Measurements from ENCODE around the gene DGUOK.
A peak's percentile ranks its signal among the peaks of the same experiment; 100 is the strongest.

DGUOK gene

GRCh38 chr2:73892631-73893329 lies 33.9 kb upstream of the DGUOK start, which contains the start of gene ACTG2:
TSS of gene ACTG2 (plus strand) at chr2:73893008. CDS start at chr2:73901312, 8,304 bp downstream.
- H3K27ac ChIP-seq (ENCODE audit: low read depth, low read length), result peak within 1 kb of the TSS; percentile 31; the same call in 1 of the 2 replicates
- peaks cover 11% of the 10 kb centered on the region for H3K4me1 ChIP-seq (ENCODE audit: control insufficient read depth, insufficient read depth, low read length)
- H3K4me3 ChIP-seq (ENCODE audit: low read depth, low read length), result peak within 1 kb of the TSS; percentile 17; the same call in 1 of the 2 replicates
- H3K9ac ChIP-seq (ENCODE audit: low read length), result peak within 1 kb of the TSS; percentile 63
- H3K36me3 ChIP-seq (ENCODE audit: control insufficient read depth, insufficient read depth, low read length), result no peaks in the 10 kb centered on the region
- no peaks in the 10 kb centered on the region for H3K27me3 ChIP-seq (ENCODE audit: control insufficient read depth, insufficient read depth, low read length)
- H3K9me3 ChIP-seq (ENCODE audit: control insufficient read depth, insufficient read depth, low read depth, low read length), result no peaks in the 10 kb centered on the region

GRCh38 chr2:73893764-73894474 lies 32.8 kb upstream of the DGUOK start:
- Histone ChIP-seq H3K4me3 (ENCODE audit: low read depth, low read length) (no peak overlapping the region), H3K9ac (ENCODE audit: low read length) (no peak overlapping the region), H3K9me3 (ENCODE audit: control insufficient read depth, insufficient read depth, low read depth, low read length) (no peaks in the 10 kb centered on the region), H3K4me1 (ENCODE audit: control insufficient read depth, insufficient read depth, low read length) (peaks cover 11% of the 10 kb centered on the region), H3K27ac (ENCODE audit: low read depth, low read length) (no peak overlapping the region), H3K27me3 (ENCODE audit: control insufficient read depth, insufficient read depth, low read length) (no peaks in the 10 kb centered on the region), H3K36me3 (ENCODE audit: control insufficient read depth, insufficient read depth, low read length) (no peaks in the 10 kb centered on the region)

GRCh38 chr2:73894475-73894850 lies 32.2 kb upstream of the DGUOK start:
- no peak overlapping the region for H3K27ac ChIP-seq (ENCODE audit: low read depth, low read length)
- peaks cover 11% of the 10 kb centered on the region for H3K4me1 ChIP-seq (ENCODE audit: control insufficient read depth, insufficient read depth, low read length)
- no peaks in the 10 kb centered on the region for H3K27me3 ChIP-seq (ENCODE audit: control insufficient read depth, insufficient read depth, low read length)
- H3K9ac ChIP-seq (ENCODE audit: low read length), result no peak overlapping the region
- no peak overlapping the region for H3K4me3 ChIP-seq (ENCODE audit: low read depth, low read length)
- H3K36me3 ChIP-seq (ENCODE audit: control insufficient read depth, insufficient read depth, low read length), result no peaks in the 10 kb centered on the region
- no peaks in the 10 kb centered on the region for H3K9me3 ChIP-seq (ENCODE audit: control insufficient read depth, insufficient read depth, low read depth, low read length)

- H3K9ac ChIP-seq (ENCODE audit: low read length), result no peak overlapping the region
These were observed 31.8 kb upstream of the DGUOK start for GRCh38 chr2:73894877-73895276.

GRCh38 chr2:73895473-73895872 lies 31.2 kb upstream of the DGUOK start:
- no peaks in the 10 kb centered on the region for H3K27me3 ChIP-seq (ENCODE audit: control insufficient read depth, insufficient read depth, low read length)
- peaks cover 11% of the 10 kb centered on the region for H3K4me1 ChIP-seq (ENCODE audit: control insufficient read depth, insufficient read depth, low read length)
- H3K9ac ChIP-seq (ENCODE audit: low read length), result no peak overlapping the region
- no peak overlapping the region for H3K4me3 ChIP-seq (ENCODE audit: low read depth, low read length)
- no peaks in the 10 kb centered on the region for H3K36me3 ChIP-seq (ENCODE audit: control insufficient read depth, insufficient read depth, low read length)
- no peaks in the 10 kb centered on the region for H3K9me3 ChIP-seq (ENCODE audit: control insufficient read depth, insufficient read depth, low read depth, low read length)
- H3K27ac ChIP-seq (ENCODE audit: low read depth, low read length), result no peak overlapping the region

More at GRCh38 chr2:73894877-73895276, 31.8 kb upstream of the DGUOK start:
- Histone ChIP-seq H3K9me3 (ENCODE audit: control insufficient read depth, insufficient read depth, low read depth, low read length) (no peaks in the 10 kb centered on the region), H3K27me3 (ENCODE audit: control insufficient read depth, insufficient read depth, low read length) (no peaks in the 10 kb centered on the region), H3K4me3 (ENCODE audit: low read depth, low read length) (no peak overlapping the region), H3K27ac (ENCODE audit: low read depth, low read length) (no peak overlapping the region), H3K4me1 (ENCODE audit: control insufficient read depth, insufficient read depth, low read length) (peaks cover 11% of the 10 kb centered on the region), H3K36me3 (ENCODE audit: control insufficient read depth, insufficient read depth, low read length) (no peaks in the 10 kb centered on the region)

GRCh38 chr2:73896362-73897239 lies 30.1 kb upstream of the DGUOK start:
- Histone ChIP-seq H3K27ac (ENCODE audit: low read depth, low read length) (no peak overlapping the region), H3K9ac (ENCODE audit: low read length) (no peak overlapping the region)

DNA sequence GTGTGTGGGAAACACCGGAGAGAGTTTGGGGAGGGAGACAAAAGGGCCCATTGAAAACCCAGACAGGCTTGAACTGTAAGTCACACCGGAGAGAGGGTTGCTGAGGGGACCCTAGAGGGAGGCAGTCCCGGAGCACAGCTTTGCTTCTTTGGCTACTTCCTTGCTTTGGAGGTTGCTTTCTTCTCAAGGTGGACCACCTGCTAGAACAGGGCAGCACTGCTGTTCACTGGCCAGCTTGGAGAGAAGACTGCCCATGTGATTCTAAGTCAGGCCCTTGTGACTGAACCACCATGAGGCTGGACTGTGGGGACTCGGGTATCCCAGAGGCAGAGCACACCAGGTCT lies 29.5 kb upstream of the DGUOK start:
- Histone ChIP-seq H3K36me3 (ENCODE audit: control insufficient read depth, insufficient read depth, low read length) (no peaks in the 10 kb centered on the region), H3K9ac (ENCODE audit: low read length) (no peak overlapping the region), H3K4me3 (ENCODE audit: low read depth, low read length) (no peak overlapping the region), H3K27me3 (ENCODE audit: control insufficient read depth, insufficient read depth, low read length) (no peaks in the 10 kb centered on the region), H3K27ac (ENCODE audit: low read depth, low read length) (no peak overlapping the region), H3K4me1 (ENCODE audit: control insufficient read depth, insufficient read depth, low read length) (peaks cover 11% of the 10 kb centered on the region), H3K9me3 (ENCODE audit: control insufficient read depth, insufficient read depth, low read depth, low read length) (no peaks in the 10 kb centered on the region)

More at GRCh38 chr2:73896362-73897239, 30.1 kb upstream of the DGUOK start:
- H3K4me1 ChIP-seq (ENCODE audit: control insufficient read depth, insufficient read depth, low read length), result peaks cover 11% of the 10 kb centered on the region
- no peaks in the 10 kb centered on the region for H3K36me3 ChIP-seq (ENCODE audit: control insufficient read depth, insufficient read depth, low read length)
- no peaks in the 10 kb centered on the region for H3K27me3 ChIP-seq (ENCODE audit: control insufficient read depth, insufficient read depth, low read length)
- no peak overlapping the region for H3K4me3 ChIP-seq (ENCODE audit: low read depth, low read length)
- H3K9me3 ChIP-seq (ENCODE audit: control insufficient read depth, insufficient read depth, low read depth, low read length), result no peaks in the 10 kb centered on the region

GRCh38 chr2:73897934-73898333 lies 28.7 kb upstream of the DGUOK start:
- no peak overlapping the region for H3K9ac ChIP-seq (ENCODE audit: low read length)
- H3K36me3 ChIP-seq (ENCODE audit: control insufficient read depth, insufficient read depth, low read length), result no peaks in the 10 kb centered on the region
- no peaks in the 10 kb centered on the region for H3K27me3 ChIP-seq (ENCODE audit: control insufficient read depth, insufficient read depth, low read length)
- H3K4me1 ChIP-seq (ENCODE audit: control insufficient read depth, insufficient read depth, low read length), result peaks cover 4% of the 10 kb centered on the region
- H3K27ac ChIP-seq (ENCODE audit: low read depth, low read length), result no peak overlapping the region
- H3K4me3 ChIP-seq (ENCODE audit: low read depth, low read length), result no peak overlapping the region
- no peaks in the 10 kb centered on the region for H3K9me3 ChIP-seq (ENCODE audit: control insufficient read depth, insufficient read depth, low read depth, low read length)

- Histone ChIP-seq H3K4me3 (ENCODE audit: low read depth, low read length) (no peak overlapping the region), H3K9ac (ENCODE audit: low read length) (no peak overlapping the region), H3K27ac (ENCODE audit: low read depth, low read length) (no peak overlapping the region), H3K9me3 (ENCODE audit: control insufficient read depth, insufficient read depth, low read depth, low read length) (no peaks in the 10 kb centered on the region), H3K27me3 (ENCODE audit: control insufficient read depth, insufficient read depth, low read length) (no peaks in the 10 kb centered on the region), H3K4me1 (ENCODE audit: control insufficient read depth, insufficient read depth, low read length) (no peaks in the 10 kb centered on the region), H3K36me3 (ENCODE audit: control insufficient read depth, insufficient read depth, low read length) (no peaks in the 10 kb centered on the region)
These were observed 26.8 kb upstream of the DGUOK start for GRCh38 chr2:73899801-73900336.

DNA sequence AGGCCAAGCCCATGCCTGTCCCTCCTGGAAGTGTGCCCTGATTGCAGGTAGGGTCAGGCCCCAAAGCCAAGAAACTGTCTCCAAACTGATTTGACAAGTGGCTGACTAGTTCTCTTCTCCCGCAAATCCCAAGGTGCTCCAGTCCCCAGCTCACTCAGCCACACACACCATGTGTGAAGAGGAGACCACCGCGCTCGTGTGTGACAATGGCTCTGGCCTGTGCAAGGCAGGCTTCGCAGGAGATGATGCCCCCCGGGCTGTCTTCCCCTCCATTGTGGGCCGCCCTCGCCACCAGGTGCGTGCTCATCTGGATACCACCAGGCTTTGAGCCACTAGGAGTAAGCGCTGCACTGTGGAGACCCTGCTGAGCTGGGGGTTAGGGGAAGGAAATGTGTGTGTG lies 25.5 kb upstream of the DGUOK start:
- Histone ChIP-seq H3K9ac (ENCODE audit: low read length) (no peak overlapping the region), H3K27ac (ENCODE audit: low read depth, low read length) (no peak overlapping the region), H3K4me1 (ENCODE audit: control insufficient read depth, insufficient read depth, low read length) (no peaks in the 10 kb centered on the region), H3K27me3 (ENCODE audit: control insufficient read depth, insufficient read depth, low read length) (no peaks in the 10 kb centered on the region), H3K4me3 (ENCODE audit: low read depth, low read length) (no peak overlapping the region), H3K36me3 (ENCODE audit: control insufficient read depth, insufficient read depth, low read length) (no peaks in the 10 kb centered on the region), H3K9me3 (ENCODE audit: control insufficient read depth, insufficient read depth, low read depth, low read length) (no peaks in the 10 kb centered on the region)

Data from HUES6 (cell line).